ENCODE data around the gene SMARCC1.

The SMARCC1 gene

DNA sequence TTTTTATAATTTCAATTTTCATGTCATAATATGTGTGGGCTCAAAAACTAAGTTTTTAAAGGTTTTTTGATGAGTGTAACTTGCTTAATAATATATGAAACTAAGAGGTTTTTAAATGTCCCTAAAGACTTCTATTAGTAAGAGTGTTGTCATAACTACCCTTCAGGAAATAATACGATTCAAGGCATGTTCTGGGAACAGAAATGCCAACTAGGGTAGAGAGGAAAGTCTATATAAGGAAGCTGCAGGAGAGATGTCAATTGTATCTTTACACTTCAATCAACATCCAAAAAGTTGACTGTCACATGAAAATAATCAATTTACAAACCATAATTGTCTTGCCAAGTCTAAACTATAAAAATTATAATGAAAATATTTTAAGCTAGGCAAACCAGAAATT is 76.3 kb downstream of the SMARCC1 start:
- H2AFZ ChIP-seq (ENCODE audit: low read depth, low read length): no peak overlapping the region
- no peaks in the 10 kb centered on the region for H3K9me3 ChIP-seq (ENCODE audit: insufficient read depth, low read length)
- H3K27ac ChIP-seq (ENCODE audit: low read length): no peak overlapping the region
- no peak overlapping the region for H3K9ac ChIP-seq (ENCODE audit: low read length)
- no peak overlapping the region for H3K4me2 ChIP-seq (ENCODE audit: low read length)
- H3K4me3 ChIP-seq (ENCODE audit: low read length): no peak overlapping the region
- H3K36me3 ChIP-seq (replicated peaks; ENCODE audit: low read depth, low read length): peaks cover 64% of the 10 kb centered on the region
- H3K79me2 ChIP-seq (ENCODE audit: low read length): peaks cover 9% of the 10 kb centered on the region; the same call in 1 of the 2 replicates
- H4K20me1 ChIP-seq (ENCODE audit: insufficient read depth, low read length): 0 out of 2 replicates have a peak, but pooled peaks cover 4% of the 10 kb centered on the region
- H3K27me3 ChIP-seq (ENCODE audit: low read depth, low read length): no peaks in the 10 kb centered on the region
- no peak for TF ChIP-seq EZH2phosphoT487 (IDR thresholded peaks at IDR 0.05; ENCODE audit: low read depth)
- TF ChIP-seq, protein P1, sequence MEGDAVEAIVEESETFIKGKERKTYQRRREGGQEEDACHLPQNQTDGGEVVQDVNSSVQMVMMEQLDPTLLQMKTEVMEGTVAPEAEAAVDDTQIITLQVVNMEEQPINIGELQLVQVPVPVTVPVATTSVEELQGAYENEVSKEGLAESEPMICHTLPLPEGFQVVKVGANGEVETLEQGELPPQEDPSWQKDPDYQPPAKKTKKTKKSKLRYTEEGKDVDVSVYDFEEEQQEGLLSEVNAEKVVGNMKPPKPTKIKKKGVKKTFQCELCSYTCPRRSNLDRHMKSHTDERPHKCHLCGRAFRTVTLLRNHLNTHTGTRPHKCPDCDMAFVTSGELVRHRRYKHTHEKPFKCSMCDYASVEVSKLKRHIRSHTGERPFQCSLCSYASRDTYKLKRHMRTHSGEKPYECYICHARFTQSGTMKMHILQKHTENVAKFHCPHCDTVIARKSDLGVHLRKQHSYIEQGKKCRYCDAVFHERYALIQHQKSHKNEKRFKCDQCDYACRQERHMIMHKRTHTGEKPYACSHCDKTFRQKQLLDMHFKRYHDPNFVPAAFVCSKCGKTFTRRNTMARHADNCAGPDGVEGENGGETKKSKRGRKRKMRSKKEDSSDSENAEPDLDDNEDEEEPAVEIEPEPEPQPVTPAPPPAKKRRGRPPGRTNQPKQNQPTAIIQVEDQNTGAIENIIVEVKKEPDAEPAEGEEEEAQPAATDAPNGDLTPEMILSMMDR (IDR thresholded peaks at IDR 0.05; ENCODE audit: low read depth, low read length): no peak
- H3K4me1 ChIP-seq (ENCODE audit: low read length): peaks cover 4% of the 10 kb centered on the region

DNA sequence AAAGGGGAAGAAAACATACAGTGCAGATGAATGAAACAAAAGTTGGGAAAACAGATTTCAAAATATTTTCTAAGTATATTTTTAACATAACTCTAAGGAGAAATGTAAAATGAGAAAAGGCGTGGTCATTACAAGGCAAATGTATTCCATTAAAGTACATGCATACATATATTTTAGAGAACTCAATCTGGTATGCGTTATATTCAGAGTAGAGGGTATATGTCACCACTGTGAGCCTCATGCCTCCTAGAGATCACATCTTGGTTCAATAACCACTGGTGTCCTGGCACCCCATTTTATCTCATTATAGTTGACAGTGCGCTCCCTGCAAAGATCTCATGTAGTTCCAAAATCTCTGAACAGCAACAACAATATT is 77.5 kb downstream of the SMARCC1 start:
- no peak overlapping the region for H3K4me3 ChIP-seq (ENCODE audit: low read length)
- H3K79me2 ChIP-seq (ENCODE audit: low read length): peaks cover 10% of the 10 kb centered on the region; the same call in 1 of the 2 replicates
- peaks cover 4% of the 10 kb centered on the region for H3K4me1 ChIP-seq (ENCODE audit: low read length)
- 0 out of 2 replicates have a peak, but pooled peaks cover 4% of the 10 kb centered on the region for H4K20me1 ChIP-seq (ENCODE audit: insufficient read depth, low read length)
- H3K9me3 ChIP-seq (ENCODE audit: insufficient read depth, low read length): no peaks in the 10 kb centered on the region
- no peak overlapping the region for H3K9ac ChIP-seq (ENCODE audit: low read length)
- no peaks in the 10 kb centered on the region for H3K27me3 ChIP-seq (ENCODE audit: low read depth, low read length)
- no peak overlapping the region for H3K4me2 ChIP-seq (ENCODE audit: low read length)
- H2AFZ ChIP-seq (ENCODE audit: low read depth, low read length): no peak overlapping the region
- H3K36me3 ChIP-seq (replicated peaks; ENCODE audit: low read depth, low read length): peaks cover 67% of the 10 kb centered on the region
- H3K27ac ChIP-seq (ENCODE audit: low read length): no peak overlapping the region
- TF ChIP-seq, protein P1 (IDR thresholded peaks at IDR 0.05; ENCODE audit: low read depth, low read length): no peak
- TF ChIP-seq EZH2phosphoT487 (IDR thresholded peaks at IDR 0.05; ENCODE audit: low read depth): no peak

DNA sequence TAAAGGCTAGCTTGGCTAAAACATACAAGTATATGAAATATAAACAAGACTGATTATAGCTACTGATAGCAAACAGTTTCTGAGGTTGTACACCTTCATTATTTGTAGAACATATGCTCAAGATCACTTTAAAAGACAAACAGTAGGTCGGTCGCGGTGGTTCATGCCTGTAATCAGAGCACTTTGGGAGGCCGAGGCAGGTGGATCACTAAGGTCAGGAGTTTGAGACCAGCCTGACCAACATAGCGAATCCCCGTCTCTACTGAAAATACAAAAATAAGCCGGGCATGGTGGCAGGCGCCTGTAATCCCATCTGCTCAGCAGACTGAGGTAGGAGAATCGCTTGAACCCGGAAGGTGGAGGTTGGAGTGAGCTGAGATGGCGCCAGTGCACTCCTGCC is 80.3 kb downstream of the SMARCC1 start:
- Histone ChIP-seq H3K4me2 (ENCODE audit: low read length) (no peak overlapping the region), H3K4me3 (ENCODE audit: low read length) (no peak overlapping the region), H2AFZ (ENCODE audit: low read depth, low read length) (no peak overlapping the region), H4K20me1 (ENCODE audit: insufficient read depth, low read length) (no peaks in the 10 kb centered on the region), H3K27me3 (ENCODE audit: low read depth, low read length) (no peaks in the 10 kb centered on the region), H3K9me3 (ENCODE audit: insufficient read depth, low read length) (no peaks in the 10 kb centered on the region), H3K79me2 (ENCODE audit: low read length) (peaks cover 9% of the 10 kb centered on the region; the same call in 1 of the 2 replicates), H3K36me3 (replicated peaks; ENCODE audit: low read depth, low read length) (peaks cover 60% of the 10 kb centered on the region), H3K9ac (ENCODE audit: low read length) (no peak overlapping the region), H3K27ac (ENCODE audit: low read length) (no peak overlapping the region; the same call in 1 of the 2 replicates), H3K4me1 (ENCODE audit: low read length) (peaks cover 4% of the 10 kb centered on the region)
- TF ChIP-seq, protein P1 (IDR thresholded peaks at IDR 0.05; ENCODE audit: low read depth, low read length): no peak
- no peak for TF ChIP-seq EZH2phosphoT487 (IDR thresholded peaks at IDR 0.05; ENCODE audit: low read depth)

DNA sequence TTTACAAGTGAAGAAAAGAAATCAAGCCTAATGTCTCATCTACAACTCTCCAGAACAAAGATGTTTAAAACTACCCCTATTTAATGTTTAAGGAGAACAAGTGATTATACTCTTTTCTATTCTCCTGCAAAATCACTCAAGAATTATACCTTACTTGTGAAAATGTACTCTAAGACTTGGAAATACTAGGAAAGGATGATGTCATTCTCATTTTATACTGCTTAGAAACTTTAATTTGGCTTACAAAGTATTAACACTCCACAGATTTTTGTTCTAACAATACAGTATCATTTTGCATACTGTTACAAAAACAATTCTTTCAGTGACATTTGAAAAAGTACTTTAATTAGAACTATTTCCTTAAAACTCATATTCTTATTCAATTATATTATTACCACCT is 89.5 kb downstream of the SMARCC1 start:
- Histone ChIP-seq H3K9me3 (ENCODE audit: insufficient read depth, low read length) (no peaks in the 10 kb centered on the region), H3K9ac (ENCODE audit: low read length) (no peak overlapping the region), H4K20me1 (ENCODE audit: insufficient read depth, low read length) (peaks cover 4% of the 10 kb centered on the region; the same call in 1 of the 2 replicates), H2AFZ (ENCODE audit: low read depth, low read length) (no peak overlapping the region), H3K36me3 (replicated peaks; ENCODE audit: low read depth, low read length) (peaks cover 57% of the 10 kb centered on the region), H3K4me1 (ENCODE audit: low read length) (no peaks in the 10 kb centered on the region), H3K27ac (ENCODE audit: low read length) (no peak overlapping the region), H3K4me2 (ENCODE audit: low read length) (no peak overlapping the region), H3K27me3 (ENCODE audit: low read depth, low read length) (no peaks in the 10 kb centered on the region), H3K79me2 (ENCODE audit: low read length) (peaks cover 5% of the 10 kb centered on the region; the same call in 1 of the 2 replicates), H3K4me3 (ENCODE audit: low read length) (no peak overlapping the region)
- TF ChIP-seq, protein P1 (IDR thresholded peaks at IDR 0.05; ENCODE audit: low read depth, low read length): no peak
- TF ChIP-seq EZH2phosphoT487 (IDR thresholded peaks at IDR 0.05; ENCODE audit: low read depth): no peak

All from OCI-LY3 (cell line).